Stimulated activated CD4-positive, alpha-beta T cell treated with anti-CD3 and anti-CD28 coated beads, Interleukin-4, amount 100 ng/mL, for 1 hour (primary cell): ENCODE results near the gene CCNI.

Experiments
- DNase-seq: peaks from one replicate; pipeline ENCODE4 v3.0.0-alpha.2; 2020

CCNI gene

GRCh38 chr4:77001907-77002306, 73.9 kb downstream of the CCNI start:
- DNase-seq, result no peak

GRCh38 chr4:76998251-76998901, 77.4 kb downstream of the CCNI start:
- no peak for DNase-seq

GRCh38 chr4:76997532-76997931, 78.3 kb downstream of the CCNI start:
- no peak for DNase-seq
